ENCODE data around the gene NTM. TPM values are rescaled to one million over a fixed set of nuclear protein-coding genes. Genes with fewer than 3 reads are reported as not detected.

Gene NTM
- total and polyA plus RNA-seq, 2 of the 8 experiments (the other 6 are each of a cell fraction or from before 2014, with no cell fraction given): 13.4 to 20.0 TPM

- no peak for TF ChIP-seq CHD7 (IDR thresholded peaks at IDR 0.05; ENCODE audit: insufficient replicate concordance, low read length)
- TF ChIP-seq ATF3 (IDR thresholded peaks at IDR 0.05; ENCODE audit: insufficient read depth, low read depth, low read length): no peak
- no peak for TF ChIP-seq YY1 (IDR thresholded peaks at IDR 0.05; ENCODE audit: low read depth, low read length)
- no peak for TF ChIP-seq SAP30 (IDR thresholded peaks at IDR 0.05; ENCODE audit: insufficient read depth, insufficient replicate concordance, low read length)
Measured at GRCh38 chr11:131614631-131615030, 244.2 kb downstream of the NTM start (continued).
